Measurements from ENCODE around the gene CD2AP.

DNA sequence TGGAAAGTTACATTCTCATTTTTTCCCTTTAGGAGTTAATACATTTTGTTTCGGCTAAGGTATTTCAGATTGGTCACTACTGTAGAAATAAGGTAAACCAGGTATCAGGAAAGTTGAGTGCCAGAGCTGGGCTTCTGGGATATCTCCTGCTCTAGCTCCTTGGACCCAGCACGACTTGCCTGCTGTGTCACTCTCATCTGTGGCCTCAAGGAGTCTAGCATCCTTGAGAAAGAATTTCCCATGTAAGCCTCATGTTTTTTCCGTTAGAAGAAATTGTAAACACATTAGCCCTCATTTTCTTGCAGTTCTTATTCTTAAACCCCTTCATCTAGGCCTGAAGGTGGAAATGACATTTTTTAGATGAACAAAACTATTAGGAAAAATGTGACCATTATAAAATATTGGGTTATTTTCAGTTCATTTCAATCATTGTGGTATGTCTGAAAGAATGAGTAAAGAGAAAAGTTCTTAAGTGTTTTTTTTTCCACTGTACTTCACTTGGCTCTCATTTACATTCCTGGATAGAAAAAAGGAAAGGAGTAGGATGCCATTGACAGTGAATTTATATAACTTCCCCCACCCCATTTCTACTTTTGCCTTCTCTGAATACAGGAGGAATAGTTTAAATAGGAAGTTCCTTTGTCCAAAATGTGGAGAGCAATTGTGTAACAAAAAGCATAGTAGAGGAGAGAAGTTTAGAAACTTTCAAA, 46.7 kb downstream of the CD2AP start:
- TF ChIP-seq CTCF (IDR thresholded peaks at IDR 0.05) (no peak), POLR2AphosphoS5 (IDR thresholded peaks at IDR 0.05) (no peak), POLR2A (IDR thresholded peaks at IDR 0.05) (no peak)

Data from breast epithelium (tissue), 3 donors.